Endothelial cell (in vitro differentiated cells): ENCODE results near the gene ACTR3C. TPM values are rescaled to one million over a fixed set of nuclear protein-coding genes. Genes with fewer than 3 reads are reported as not detected.
"Not testable (repeated sequence)": the region's sequence is repeated elsewhere in the genome, so short reads cannot be mapped to it uniquely, and the experiment has no call there.

Source experiments
- DNase-seq: peaks from one replicate; pipeline ENCODE4 v3.0.0; 2021; ENCODE audit warnings: low spot score
- H3K27ac Mint-ChIP-seq: one replicate; pipeline ENCODE4 v1.8.0; 2021; ENCODE audit warnings: mixed read lengths, inconsistent platforms; ENCODE audit not compliant: unreplicated experiment
- H3K27me3 Mint-ChIP-seq: one replicate; pipeline ENCODE4 v1.8.0; 2021; ENCODE audit warnings: mild to moderate bottlenecking, moderate library complexity, mixed read lengths, inconsistent platforms; ENCODE audit not compliant: unreplicated experiment
- H3K36me3 Mint-ChIP-seq: one replicate; pipeline ENCODE4 v1.8.0; 2021; ENCODE audit warnings: mild to moderate bottlenecking, low read depth, mixed read lengths, inconsistent platforms; ENCODE audit not compliant: unreplicated experiment
- H3K4me1 Mint-ChIP-seq: one replicate; pipeline ENCODE4 v1.8.0; 2021; ENCODE audit warnings: mild to moderate bottlenecking, mixed read lengths, inconsistent platforms; ENCODE audit not compliant: unreplicated experiment
- H3K4me3 Mint-ChIP-seq: one replicate; pipeline ENCODE4 v1.8.0; 2021; ENCODE audit warnings: mild to moderate bottlenecking, mixed read lengths, inconsistent platforms; ENCODE audit not compliant: unreplicated experiment
- H3K9me3 Mint-ChIP-seq: one replicate; pipeline ENCODE4 v1.8.0; 2021; ENCODE audit warnings: mixed read lengths, inconsistent platforms; ENCODE audit not compliant: unreplicated experiment
- CTCF ChIP-seq: fragments of 200-600 bp; sonication (generic); IDR thresholded peaks from one replicate; pipeline ENCODE4 v1.5.0; 2021; ENCODE audit warnings: antibody characterized with exemption; ENCODE audit not compliant: unreplicated experiment
- total RNA-seq: library from RNA; stranded (reverse); fragmentation: NEBNext Ultra II Directional; extraction: Animal tissue kit (Norgen Biotek cat#: 25700); gene quantifications from one replicate; pipeline ENCODE4 v1.2.1, GENCODE V29; 2021; ENCODE audit not compliant: unreplicated experiment

The ACTR3C gene
- total RNA-seq, 1 donor from 2014 or later: 0.87 TPM

GRCh38 chr7:150322114-150322832 is 1.1 kb downstream of the ACTR3C start:
- Mint-ChIP-seq H3K27ac (no peak overlapping the region), H3K9me3 (no peaks in the 10 kb centered on the region), H3K36me3 (peaks cover 10% of the 10 kb centered on the region), H3K27me3 (peaks cover 15% of the 10 kb centered on the region), H3K4me3 (peak overlapping the region; percentile 70), H3K4me1 (peaks cover 33% of the 10 kb centered on the region)
- DNase-seq: no peak
- TF ChIP-seq CTCF: no peak

GRCh38 chr7:150321788-150322113 is 1.6 kb downstream of the ACTR3C start:
- Mint-ChIP-seq H3K27me3 (peaks cover 12% of the 10 kb centered on the region), H3K4me3 (no peak overlapping the region), H3K4me1 (peaks cover 33% of the 10 kb centered on the region), H3K36me3 (peaks cover 10% of the 10 kb centered on the region), H3K27ac (no peak overlapping the region), H3K9me3 (no peaks in the 10 kb centered on the region)
- no peak for TF ChIP-seq CTCF
- no peak for DNase-seq

GRCh38 chr7:150317748-150318444 is 5.4 kb downstream of the ACTR3C start:
- Mint-ChIP-seq H3K9me3 (no peaks in the 10 kb centered on the region), H3K27ac (no peak overlapping the region), H3K4me3 (no peak overlapping the region), H3K27me3 (peaks cover 7% of the 10 kb centered on the region), H3K4me1 (peaks cover 28% of the 10 kb centered on the region), H3K36me3 (no peaks in the 10 kb centered on the region)
- no peak for DNase-seq
- no peak for TF ChIP-seq CTCF

GRCh38 chr7:150316987-150317386 is 6.4 kb downstream of the ACTR3C start:
- not testable (repeated sequence) for H3K27ac Mint-ChIP-seq, H3K27me3 Mint-ChIP-seq, H3K4me3 Mint-ChIP-seq, H3K36me3 Mint-ChIP-seq, DNase-seq, H3K9me3 Mint-ChIP-seq
- peaks cover 30% of the 10 kb centered on the region for H3K4me1 Mint-ChIP-seq

- peaks cover 20% of the 10 kb centered on the region for H3K4me1 Mint-ChIP-seq
- H3K27ac Mint-ChIP-seq: no peak overlapping the region
- peaks cover 2% of the 10 kb centered on the region for H3K27me3 Mint-ChIP-seq
- H3K36me3 Mint-ChIP-seq: no peaks in the 10 kb centered on the region
- no peak overlapping the region for H3K4me3 Mint-ChIP-seq
- no peak for TF ChIP-seq CTCF
- no peak for DNase-seq
- no peaks in the 10 kb centered on the region for H3K9me3 Mint-ChIP-seq
These were observed 8.6 kb downstream of the ACTR3C start for GRCh38 chr7:150314639-150315239.
